Mucosa of descending colon (tissue), 3 donors: ENCODE results near the gene GAS7. TPM values are rescaled to one million over a fixed set of nuclear protein-coding genes. Genes with fewer than 3 reads are reported as not detected.
A peak's percentile ranks its signal among the peaks of the same experiment; 100 is the strongest.

Experiments used
- ATAC-seq: fragments of 200-7000 bp; cut with Tn5 transposase; one replicate; pipeline ENCODE4 v1.9.1; 2020; ENCODE audit warnings: mild to moderate bottlenecking, moderate library complexity
- DNase-seq, 3 donors: peaks; one replicate each; pipeline ENCODE4 v3.0.0-alpha.2; 2020
- H3K36me3 ChIP-seq: fragments of 200-600 bp; one replicate; pipeline ENCODE4 v1.8.0; 2021; ENCODE audit warnings: low read depth, mild to moderate bottlenecking
- H3K4me1 ChIP-seq: fragments of 200-600 bp; one replicate; pipeline ENCODE4 v1.8.0; 2021; ENCODE audit warnings: low read depth, mild to moderate bottlenecking
- H3K4me3 ChIP-seq: fragments of 200-600 bp; one replicate; pipeline ENCODE4 v1.8.0; 2021; ENCODE audit warnings: mild to moderate bottlenecking
- H3K9me3 ChIP-seq: fragments of 200-600 bp; one replicate; pipeline ENCODE4 v1.8.0; 2021; ENCODE audit warnings: mild to moderate bottlenecking
- CTCF ChIP-seq: fragments of 200-600 bp; IDR thresholded peaks from one replicate; pipeline ENCODE4 v1.8.0; 2022; ENCODE audit warnings: antibody characterized with exemption, mild to moderate bottlenecking
- intact Hi-C, 2 donors: fragments of 100-400 bp; cut with DNase I in 1 of 2; cut with micrococcal nuclease in 1 of 2; formaldehyde crosslinking; loops; one replicate each; pipeline versions ENCODE4 v1.11.0 to v1.11.1; 2022; cut with DNase I, micrococcal nuclease
- total RNA-seq, 3 donors: library from RNA; stranded (reverse); fragmentation: NEBNext Ultra II Directional in 2 of 3; extraction: Animal tissue kit (Norgen Biotek cat#: 25700) in 2 of 3; gene quantifications; one replicate each; pipeline versions ENCODE4 v1.2.1 to v1.2.4, GENCODE V29; 2021 to 2023
- donor health status: DM: no; HTN: no; CAD: no; lungs with moderate emphysema.
- donor health status: DM: no; HTN: no; CAD: no.
- donor health status: DM: no; HTN: yes; CAD: no.

Gene GAS7
- total RNA-seq, 3 donors from 2014 or later: 6.4 to 54.4 (median 21.6) TPM

DNA sequence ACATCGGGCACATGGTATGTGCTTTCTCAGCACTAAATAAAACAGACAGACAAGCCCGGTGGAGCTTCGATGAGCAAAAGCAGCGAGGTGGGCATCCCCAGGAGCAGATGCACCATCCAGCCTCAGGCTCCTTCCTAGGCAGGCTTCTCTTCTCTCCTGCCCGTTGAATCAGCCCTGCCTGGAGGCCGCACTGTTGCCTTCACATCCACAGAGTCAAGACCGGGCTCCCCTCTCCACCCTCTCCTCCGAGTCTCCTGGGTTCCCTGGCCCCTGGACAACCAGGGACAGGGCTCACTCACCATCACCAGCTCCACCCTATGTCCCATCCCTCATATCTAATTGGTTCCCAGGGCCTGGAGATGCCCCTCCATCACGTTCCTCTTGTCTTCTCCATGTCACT is 213.6 kb downstream of the GAS7 start:
- H3K36me3 ChIP-seq: no peaks in the 10 kb centered on the region
- intact Hi-C loops: no loop called here
- ATAC-seq (no peak), DNase-seq (no peak)
- H3K9me3 ChIP-seq: no peaks in the 10 kb centered on the region
- no peak for TF ChIP-seq CTCF
- H3K4me1 ChIP-seq: no peaks in the 10 kb centered on the region
- no peak overlapping the region for H3K4me3 ChIP-seq

GRCh38 chr17:9982159-9982558 is 216.2 kb downstream of the GAS7 start:
- peak in 1 of 3 donors; percentile 51 for DNase-seq
- no peak for ATAC-seq
- Histone ChIP-seq H3K9me3 (no peaks in the 10 kb centered on the region), H3K4me3 (no peak overlapping the region), H3K4me1 (no peaks in the 10 kb centered on the region), H3K36me3 (no peaks in the 10 kb centered on the region)
- intact Hi-C loops: no loop called here
- no peak for TF ChIP-seq CTCF

DNA sequence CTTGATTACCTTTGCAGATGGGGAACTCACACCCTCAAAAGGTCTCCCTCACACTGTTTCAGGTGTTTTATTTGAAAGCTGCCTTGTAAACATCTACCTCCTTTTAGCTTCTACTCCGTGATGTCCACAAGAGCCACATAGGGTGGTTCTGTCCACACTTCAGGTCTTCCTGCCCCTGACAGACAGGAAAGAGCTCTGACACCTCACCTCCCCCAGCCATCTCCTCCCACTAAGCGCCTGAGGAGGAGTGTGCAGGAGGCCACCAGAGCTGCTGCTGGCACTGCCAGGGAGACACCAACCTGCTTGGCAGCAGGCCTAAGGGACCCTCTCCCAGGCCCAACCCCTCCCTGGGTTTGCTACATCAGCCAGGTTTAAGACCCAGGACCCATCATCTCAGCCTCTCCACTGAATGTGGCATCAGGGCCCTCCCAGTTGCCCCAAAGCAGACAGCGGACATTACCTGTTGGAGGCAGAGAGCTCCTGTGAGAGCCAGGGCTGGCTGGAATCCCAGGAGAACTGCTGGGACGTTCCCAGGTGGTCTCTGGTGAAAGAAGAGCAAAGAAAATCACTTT is 217.0 kb downstream of the GAS7 start:
- no peak for DNase-seq

GRCh38 chr17:9979463-9979995 is 218.9 kb downstream of the GAS7 start:
- no peak overlapping the region for H3K4me3 ChIP-seq
- H3K4me1 ChIP-seq: no peaks in the 10 kb centered on the region
- ATAC-seq (peak; percentile 37), DNase-seq (peak in 1 of 3 donors; percentile 29)
- no peaks in the 10 kb centered on the region for H3K9me3 ChIP-seq
- intact Hi-C loops: no loop called here
- no peak for TF ChIP-seq CTCF
- no peaks in the 10 kb centered on the region for H3K36me3 ChIP-seq

More for the DNA sequence above, 217.0 kb downstream of the GAS7 start:
- Histone ChIP-seq H3K36me3 (no peaks in the 10 kb centered on the region), H3K9me3 (no peaks in the 10 kb centered on the region), H3K4me3 (no peak overlapping the region), H3K4me1 (no peaks in the 10 kb centered on the region)
- intact Hi-C loops: no loop called here
- no peak for TF ChIP-seq CTCF
- ATAC-seq: no peak

- peaks cover 3% of the 10 kb centered on the region for H3K4me1 ChIP-seq
- H3K9me3 ChIP-seq: no peaks in the 10 kb centered on the region
- no peak overlapping the region for H3K4me3 ChIP-seq
- DNase-seq (no peak), ATAC-seq (peak; percentile 24)
- TF ChIP-seq CTCF: no peak
- intact Hi-C loops: no loop called here
- no peaks in the 10 kb centered on the region for H3K36me3 ChIP-seq
These were observed 221.2 kb downstream of the GAS7 start for GRCh38 chr17:9977180-9977575.
